ENCODE data around the gene PFKFB2. TPM values are rescaled to one million over a fixed set of nuclear protein-coding genes. Genes with fewer than 3 reads are reported as not detected.

PFKFB2 gene
- polyA plus RNA-seq, 3 donors, result 15.7 to 28.2 (median 19.7) TPM

DNA sequence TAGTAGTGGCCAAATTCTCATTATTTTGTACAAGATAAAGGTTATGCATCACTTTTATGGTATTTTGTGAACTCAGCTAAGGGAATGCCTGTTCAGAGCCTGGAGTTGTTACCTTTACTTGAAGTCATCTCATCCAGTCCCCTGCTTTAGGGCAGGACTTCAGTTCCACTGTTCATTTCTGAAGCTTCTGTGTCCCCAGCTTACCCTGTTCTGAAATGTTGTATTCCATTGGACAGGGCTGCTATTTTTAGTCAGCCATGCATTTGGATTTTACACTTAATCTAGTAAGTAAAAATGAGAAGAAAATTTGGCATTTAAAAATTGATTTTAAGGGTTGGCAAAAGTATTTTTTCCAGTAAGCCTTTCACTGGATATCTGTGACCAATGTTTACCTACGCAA lies 23.9 kb downstream of the PFKFB2 start:
- DNase-seq (ENCODE audit: extremely low read depth in 1 of 11, low read depth in 9 of 11, low spot score in 4 of 11), result no peak

DNA sequence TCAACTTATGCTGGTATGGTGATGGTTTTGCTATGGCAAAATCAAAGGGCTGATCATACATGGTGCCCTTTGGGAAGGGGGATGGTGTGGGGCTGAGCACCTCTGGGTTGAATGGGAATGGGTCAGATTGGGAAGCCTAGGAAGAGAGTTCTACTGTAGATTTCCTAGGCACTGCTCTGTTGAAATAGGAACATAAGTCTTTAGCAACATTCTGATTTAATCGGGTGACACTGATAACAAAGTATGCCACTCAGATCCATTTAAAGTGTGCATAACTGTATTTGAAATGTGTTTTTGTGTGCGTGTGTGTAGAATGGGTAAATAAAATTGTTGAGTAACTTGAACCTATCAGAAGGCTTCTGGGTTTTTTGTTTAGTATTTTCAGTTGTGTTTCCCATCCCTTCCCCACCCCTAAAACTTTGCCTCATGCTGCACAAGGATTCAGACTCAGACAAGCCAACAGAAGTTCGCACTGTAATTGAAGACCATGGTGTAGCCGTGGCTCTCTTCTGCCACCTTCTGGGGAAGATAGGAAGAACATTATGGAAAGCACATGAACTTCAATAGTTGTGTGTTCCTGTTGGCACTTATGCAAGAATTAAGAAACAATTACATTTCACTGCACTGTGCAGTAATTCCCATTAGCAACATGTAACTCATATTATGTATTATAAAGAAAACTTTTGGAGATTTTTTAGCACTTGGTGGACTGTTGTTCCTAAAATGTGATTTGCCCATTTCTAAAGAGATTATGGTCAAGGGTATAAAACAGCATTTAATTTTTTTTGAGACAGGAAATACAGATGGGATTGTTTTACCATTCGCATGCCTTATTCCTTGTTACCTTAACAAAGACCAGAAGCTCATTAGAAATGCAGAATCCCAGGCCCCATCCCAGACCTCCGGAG lies 24.6 kb downstream of the PFKFB2 start:
- DNase-seq (ENCODE audit: extremely low read depth in 1 of 11, low read depth in 9 of 11, low spot score in 4 of 11), result peak; percentile 69 to 87 (median 77)

DNA sequence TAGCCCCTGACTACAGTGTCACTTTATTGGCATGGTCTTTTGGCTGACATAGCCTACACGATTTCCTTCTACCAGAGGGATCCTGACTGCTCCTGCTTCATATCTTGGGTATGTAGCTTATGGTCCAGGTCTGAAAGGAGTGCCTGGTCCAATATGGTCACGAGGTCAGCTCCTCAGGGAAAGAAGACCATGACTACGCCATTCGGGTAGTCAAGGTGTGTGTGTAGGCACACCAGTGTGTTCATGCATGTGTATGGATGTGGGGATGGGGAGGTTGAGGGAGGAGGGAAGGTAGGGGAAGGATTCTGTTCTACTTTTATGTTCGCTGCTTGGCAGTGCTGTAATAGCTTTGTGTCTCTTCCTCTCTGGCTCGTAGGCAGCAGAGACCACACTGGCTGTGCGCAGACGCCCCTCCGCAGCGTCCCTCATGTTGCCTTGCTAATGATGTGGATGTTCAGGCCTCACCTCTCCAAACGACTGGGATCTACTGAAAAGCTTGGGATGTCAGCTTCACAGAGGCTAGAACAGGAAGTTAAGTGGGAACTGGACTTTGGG lies 25.6 kb downstream of the PFKFB2 start:
- DNase-seq (ENCODE audit: extremely low read depth in 1 of 11, low read depth in 9 of 11, low spot score in 4 of 11), result no peak

- no peak for DNase-seq (ENCODE audit: extremely low read depth in 1 of 11, low read depth in 9 of 11, low spot score in 4 of 11)
Measured at GRCh38 chr1:207079706-207080241, 26.7 kb downstream of the PFKFB2 start.

DNA sequence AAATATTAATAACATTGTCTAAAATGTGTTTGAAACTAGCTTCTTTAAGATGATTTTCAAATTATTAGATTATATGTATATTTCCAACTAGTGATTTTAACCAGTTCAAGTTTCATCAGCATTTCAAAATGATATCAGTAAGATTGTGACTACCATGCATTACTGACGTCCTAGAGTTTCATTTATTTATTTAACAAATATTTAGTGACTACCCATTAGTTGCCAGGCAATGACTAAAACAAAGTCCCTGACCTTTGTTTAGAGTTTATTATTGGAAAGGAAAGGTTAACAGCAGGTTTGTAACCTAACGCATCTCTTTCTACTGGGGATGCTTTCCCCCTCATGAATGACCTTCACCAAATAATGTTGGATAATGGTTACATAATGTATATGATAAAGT lies 28.0 kb downstream of the PFKFB2 start:
- DNase-seq (ENCODE audit: extremely low read depth in 1 of 11, low read depth in 9 of 11, low spot score in 4 of 11), result no peak

GRCh38 chr1:207081806-207082205 lies 28.7 kb downstream of the PFKFB2 start:
- no peak for DNase-seq (ENCODE audit: extremely low read depth in 1 of 11, low read depth in 9 of 11, low spot score in 4 of 11)

DNA sequence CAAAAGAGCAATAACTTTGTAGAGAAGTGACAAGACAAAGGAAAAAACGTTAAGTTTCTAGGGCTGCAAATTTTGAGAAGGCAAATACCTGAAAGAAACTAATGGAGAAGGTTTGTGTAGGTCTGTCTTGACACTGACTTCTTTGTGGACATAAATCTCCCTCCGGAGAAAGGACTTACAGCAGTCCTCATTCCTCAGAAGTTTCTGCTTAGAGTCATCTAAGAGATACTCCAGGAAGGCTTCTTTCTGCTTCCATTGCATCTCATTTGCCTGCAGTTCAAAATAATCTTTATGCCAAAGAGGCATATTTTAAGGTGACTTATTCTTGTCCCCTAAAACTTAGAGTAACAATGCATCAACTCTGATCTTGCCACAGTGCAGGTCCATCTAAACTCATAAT lies 31.2 kb downstream of the PFKFB2 start:
- no peak for DNase-seq (ENCODE audit: extremely low read depth in 1 of 11, low read depth in 9 of 11, low spot score in 4 of 11)

DNA sequence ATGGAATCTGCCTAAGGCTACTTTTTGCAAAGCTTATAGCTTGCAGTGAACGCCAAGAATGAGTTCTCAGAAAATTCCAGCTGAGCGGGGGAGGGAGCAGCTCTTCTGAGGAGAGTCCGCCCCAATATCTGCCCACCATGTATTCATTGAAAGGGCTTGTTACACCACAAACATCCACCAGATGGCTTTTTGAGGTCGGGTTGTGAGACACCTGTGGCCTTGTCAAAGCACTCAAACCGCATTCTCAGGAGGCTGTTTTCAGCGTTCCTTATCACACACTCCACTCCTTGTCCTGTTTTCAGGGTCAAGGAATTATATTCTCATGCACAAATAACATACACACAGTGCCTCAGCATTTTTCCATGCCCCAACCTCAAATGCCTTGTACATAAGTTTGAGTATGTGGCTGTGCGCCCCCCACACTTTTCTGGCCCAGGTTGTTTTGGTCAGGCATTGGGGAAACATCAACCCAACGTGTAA lies 31.7 kb downstream of the PFKFB2 start:
- DNase-seq (ENCODE audit: extremely low read depth in 1 of 11, low read depth in 9 of 11, low spot score in 4 of 11), result peak in 10 of 11 donors; percentile 33 to 76 (median 54)

- no peak for DNase-seq (ENCODE audit: extremely low read depth in 1 of 11, low read depth in 9 of 11, low spot score in 4 of 11)
Measured at GRCh38 chr1:207085887-207086286, 32.8 kb downstream of the PFKFB2 start.

GRCh38 chr1:207088161-207088560 lies 35.1 kb downstream of the PFKFB2 start:
- DNase-seq (ENCODE audit: extremely low read depth in 1 of 11, low read depth in 9 of 11, low spot score in 4 of 11), result no peak

GRCh38 chr1:207088701-207089626 lies 35.9 kb downstream of the PFKFB2 start, which contains the start of gene C4BPB:
Gene C4BPB (plus strand): TSS chr1:207088860. CDS start chr1:207089532, 672 bp downstream.
- DNase-seq (ENCODE audit: extremely low read depth in 1 of 11, low read depth in 9 of 11, low spot score in 4 of 11), result no peak

- no peak for DNase-seq (ENCODE audit: extremely low read depth in 1 of 11, low read depth in 9 of 11, low spot score in 4 of 11)
Measured at GRCh38 chr1:207089627-207090355, 36.7 kb downstream of the PFKFB2 start.

DNA sequence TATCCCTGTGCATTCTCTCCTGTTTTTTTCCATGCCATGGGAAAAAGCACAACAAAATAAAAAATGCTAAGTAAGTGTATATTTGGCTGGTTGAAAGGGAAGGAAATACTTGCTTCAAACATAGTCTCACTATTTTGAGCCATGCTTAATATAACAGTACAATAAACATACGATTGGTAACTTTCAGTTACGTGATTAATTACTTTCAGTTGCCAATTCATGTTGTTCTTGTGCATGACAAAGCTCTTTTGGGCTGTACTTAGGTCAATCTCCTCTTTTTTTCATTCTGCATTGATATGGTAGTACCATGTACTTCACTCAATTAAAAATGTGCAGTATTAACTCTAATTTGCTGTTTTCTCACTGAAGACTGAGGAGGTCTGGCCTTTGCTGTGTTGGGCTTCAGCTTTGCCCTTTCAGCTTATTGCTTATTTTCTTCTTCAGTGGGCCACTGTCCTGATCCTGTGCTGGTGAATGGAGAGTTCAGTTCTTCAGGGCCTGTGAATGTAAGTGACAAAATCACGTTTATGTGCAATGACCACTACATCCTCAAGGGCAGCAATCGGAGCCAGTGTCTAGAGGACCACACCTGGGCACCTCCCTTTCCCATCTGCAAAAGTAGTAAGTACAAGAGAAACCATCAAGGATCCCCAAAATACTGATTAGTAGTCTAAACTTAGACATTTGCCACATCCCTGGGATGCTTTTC lies 38.3 kb downstream of the PFKFB2 start:
- no peak for DNase-seq (ENCODE audit: extremely low read depth in 1 of 11, low read depth in 9 of 11, low spot score in 4 of 11)

- DNase-seq (ENCODE audit: extremely low read depth in 1 of 11, low read depth in 9 of 11, low spot score in 4 of 11), result no peak
Measured at GRCh38 chr1:207093944-207094343, 40.9 kb downstream of the PFKFB2 start.

DNA sequence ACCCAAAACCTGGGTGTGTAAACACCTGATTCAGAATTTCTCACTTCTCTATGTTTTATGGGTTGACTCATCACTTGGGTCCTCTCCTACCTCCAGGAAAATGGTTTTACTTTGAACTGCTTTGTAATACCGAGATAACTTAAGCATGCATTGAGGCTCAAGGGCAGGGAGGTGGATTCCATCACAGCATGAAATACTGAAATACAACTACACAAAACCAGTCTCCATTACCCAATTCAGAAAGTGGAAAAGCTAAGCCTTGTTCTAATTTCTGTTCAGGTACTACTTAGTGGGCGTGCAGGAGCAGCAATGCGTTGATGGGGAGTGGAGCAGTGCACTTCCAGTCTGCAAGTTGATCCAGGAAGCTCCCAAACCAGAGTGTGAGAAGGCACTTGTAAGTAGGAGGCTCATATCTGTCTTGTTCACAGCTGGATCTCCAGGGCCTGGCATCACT lies 44.8 kb downstream of the PFKFB2 start:
- DNase-seq (ENCODE audit: extremely low read depth in 1 of 11, low read depth in 9 of 11, low spot score in 4 of 11), result no peak

GRCh38 chr1:207101720-207102119 lies 48.6 kb downstream of the PFKFB2 start:
- no peak for DNase-seq (ENCODE audit: extremely low read depth in 1 of 11, low read depth in 9 of 11, low spot score in 4 of 11)

GRCh38 chr1:207102146-207102545 lies 49.1 kb downstream of the PFKFB2 start:
- DNase-seq (ENCODE audit: extremely low read depth in 1 of 11, low read depth in 9 of 11, low spot score in 4 of 11), result no peak

DNA sequence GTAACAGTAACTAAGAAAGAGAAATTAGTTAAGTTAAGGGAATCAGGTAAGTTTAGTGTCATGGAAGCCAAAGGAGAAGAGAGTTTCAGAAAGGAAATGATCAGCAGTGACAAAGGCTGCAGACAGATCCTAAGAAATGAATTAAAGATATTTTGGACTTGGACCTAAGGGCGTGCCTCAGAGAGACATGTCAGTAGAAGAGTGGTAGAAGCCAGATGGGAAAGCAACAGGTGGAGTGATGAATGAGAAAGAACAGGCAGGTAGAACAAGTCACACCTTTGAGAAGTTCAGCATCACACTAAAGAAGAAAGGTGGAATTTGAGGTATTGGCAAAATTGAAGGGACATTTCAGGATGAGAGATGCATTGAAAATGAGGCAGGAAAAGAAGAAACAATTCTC lies 49.6 kb downstream of the PFKFB2 start:
- DNase-seq (ENCODE audit: extremely low read depth in 1 of 11, low read depth in 9 of 11, low spot score in 4 of 11), result no peak

Data from renal cortex interstitium (tissue), 11 donors.